ENCODE measurements around the gene SIRT2. TPM values are rescaled to one million over a fixed set of nuclear protein-coding genes. Genes with fewer than 3 reads are reported as not detected.

Gene SIRT2
- total and polyA plus RNA-seq, 2 donors from 2014 or later: 36.0 to 56.9 TPM

- Histone ChIP-seq H3K27ac (ENCODE audit: low read depth in 2 of 2, low read length in 2 of 2) (no peak overlapping the region), H3K27me3 (ENCODE audit: control insufficient read depth, insufficient read depth, low read length) (no peaks in the 10 kb centered on the region), H3K4me1 (ENCODE audit: control insufficient read depth in 2 of 3, insufficient read depth in 2 of 3, low read depth in 1 of 3, low read length in 3 of 3) (peaks cover 0 to 7% (median 6%) of the 10 kb centered on the region in 3 donors), H3K9ac (ENCODE audit: low read length in 3 of 3) (no peak overlapping the region), H3K4me3 (ENCODE audit: low read length in 3 of 3) (no peak overlapping the region), H3K9me3 (ENCODE audit: control insufficient read depth in 2 of 3, insufficient read depth in 1 of 3, low read length in 3 of 3) (no peaks in the 10 kb centered on the region), H3K36me3 (ENCODE audit: control insufficient read depth in 2 of 3, insufficient read depth in 3 of 3, low read length in 3 of 3) (peaks cover 3 to 16% (median 9%) of the 10 kb centered on the region in 3 donors)
- TF ChIP-seq CTCF (IDR thresholded peaks at IDR 0.05; ENCODE audit: borderline replicate concordance, extremely low read depth, insufficient read depth): no peak
- DNase-seq (peak in 1 of 5 donors; percentile 51), FAIRE-seq (no peak)
- intact Hi-C loops (cut with DNase I): no loop called here
Observed at GRCh38 chr19:38945562-38946228, 46.3 kb upstream of the SIRT2 start.

- Histone ChIP-seq H3K9me3 (ENCODE audit: control insufficient read depth in 2 of 3, insufficient read depth in 1 of 3, low read length in 3 of 3) (no peaks in the 10 kb centered on the region), H3K9ac (ENCODE audit: low read length in 3 of 3) (no peak overlapping the region), H3K27me3 (ENCODE audit: control insufficient read depth, insufficient read depth, low read length) (no peaks in the 10 kb centered on the region), H3K36me3 (ENCODE audit: control insufficient read depth in 2 of 3, insufficient read depth in 3 of 3, low read length in 3 of 3) (peaks cover 3 to 16% (median 9%) of the 10 kb centered on the region in 3 donors), H3K27ac (ENCODE audit: low read depth in 2 of 2, low read length in 2 of 2) (no peak overlapping the region), H3K4me3 (ENCODE audit: low read length in 3 of 3) (no peak overlapping the region), H3K4me1 (ENCODE audit: control insufficient read depth in 2 of 3, insufficient read depth in 2 of 3, low read depth in 1 of 3, low read length in 3 of 3) (peaks cover 0 to 2% (median 0%) of the 10 kb centered on the region in 3 donors)
- no peak for TF ChIP-seq CTCF (IDR thresholded peaks at IDR 0.05; ENCODE audit: borderline replicate concordance, extremely low read depth, insufficient read depth)
- DNase-seq: peak in 1 of 5 donors; percentile 46
- intact Hi-C loops (cut with DNase I): no loop called here
- FAIRE-seq: no peak
Observed at GRCh38 chr19:38944981-38945506, 45.6 kb upstream of the SIRT2 start.

GRCh38 chr19:38942471-38943181 is 43.2 kb upstream of the SIRT2 start:
- H3K9me3 ChIP-seq (ENCODE audit: control insufficient read depth in 2 of 3, insufficient read depth in 1 of 3, low read length in 3 of 3): no peaks in the 10 kb centered on the region
- no peaks in the 10 kb centered on the region for H3K4me1 ChIP-seq (ENCODE audit: control insufficient read depth in 2 of 3, insufficient read depth in 2 of 3, low read depth in 1 of 3, low read length in 3 of 3)
- FAIRE-seq (no peak), DNase-seq (peak in 1 of 5 donors; percentile 46)
- no peak for TF ChIP-seq CTCF (IDR thresholded peaks at IDR 0.05; ENCODE audit: borderline replicate concordance, extremely low read depth, insufficient read depth)
- no peak overlapping the region for H3K27ac ChIP-seq (ENCODE audit: low read depth in 2 of 2, low read length in 2 of 2)
- no peak overlapping the region for H3K4me3 ChIP-seq (ENCODE audit: low read length in 3 of 3)
- intact Hi-C loops (cut with DNase I): no loop called here
- H3K36me3 ChIP-seq (ENCODE audit: control insufficient read depth in 2 of 3, insufficient read depth in 3 of 3, low read length in 3 of 3): peaks cover 3 to 16% (median 9%) of the 10 kb centered on the region in 3 donors
- H3K27me3 ChIP-seq (ENCODE audit: control insufficient read depth, insufficient read depth, low read length): no peaks in the 10 kb centered on the region
- H3K9ac ChIP-seq (ENCODE audit: low read length in 3 of 3): no peak overlapping the region

Measured in kidney (tissue), 14 donors.